Right forelimb (tissue), 1 donor: ENCODE data around the gene GANAB.
A peak's percentile ranks its signal among the peaks of the same experiment; 100 is the strongest.
"Not testable (repeated sequence)": the region's sequence is repeated elsewhere in the genome, so short reads cannot be mapped to it uniquely, and the experiment has no call there.

Source experiments
- DNase-seq: peaks from one replicate; pipeline ENCODE4 v3.0.0-alpha.2; 2018

Gene GANAB

GRCh38 chr11:62621027-62621566, 25.3 kb downstream of the GANAB start:
- DNase-seq, result no peak

GRCh38 chr11:62616957-62617356, 29.5 kb downstream of the GANAB start:
- DNase-seq, result not testable (repeated sequence)

- DNase-seq, result no peak
Measured at GRCh38 chr11:62615521-62615920, 30.9 kb downstream of the GANAB start.

- no peak for DNase-seq
Measured at GRCh38 chr11:62614275-62614674, 32.1 kb downstream of the GANAB start.

- DNase-seq, result no peak
Measured at GRCh38 chr11:62613291-62613778, 33.1 kb downstream of the GANAB start.

GRCh38 chr11:62612366-62613290, 33.8 kb downstream of the GANAB start, which contains the start of the genes EML3 and ROM1:
Gene EML3 (minus strand): TSS chr11:62612775. CDS start chr11:62612457, 318 bp downstream.
Gene ROM1 (plus strand): TSS chr11:62613257. CDS start chr11:62613282, 25 bp downstream.
- DNase-seq, result peak; percentile 93

- peak; percentile 83 for DNase-seq
Measured at GRCh38 chr11:62611705-62612365, 34.6 kb downstream of the GANAB start.

GRCh38 chr11:62610814-62611704, 35.4 kb downstream of the GANAB start:
- DNase-seq, result no peak

GRCh38 chr11:62610403-62610802, 36.0 kb downstream of the GANAB start:
- DNase-seq, result no peak

GRCh38 chr11:62608776-62609175, 37.6 kb downstream of the GANAB start:
- no peak for DNase-seq

- DNase-seq, result no peak
Measured at GRCh38 chr11:62607714-62608113, 38.7 kb downstream of the GANAB start.

- DNase-seq, result no peak
Measured at GRCh38 chr11:62605902-62606301, 40.5 kb downstream of the GANAB start.

- DNase-seq, result no peak
Measured at GRCh38 chr11:62605467-62605866, 40.9 kb downstream of the GANAB start.

GRCh38 chr11:62604460-62605120, 41.8 kb downstream of the GANAB start:
- no peak for DNase-seq

GRCh38 chr11:62603776-62604299, 42.6 kb downstream of the GANAB start:
- no peak for DNase-seq

- DNase-seq, result no peak
Measured at GRCh38 chr11:62603072-62603408, 43.4 kb downstream of the GANAB start.

- DNase-seq, result peak; percentile 87
Measured at GRCh38 chr11:62602141-62603071, 44.0 kb downstream of the GANAB start.

- DNase-seq, result peak; percentile 100
Measured at GRCh38 chr11:62601372-62602140, 44.9 kb downstream of the GANAB start, which contains the start of gene MTA2. Gene MTA2 (minus strand): TSS chr11:62601865. CDS start chr11:62601450, 415 bp downstream.

- DNase-seq, result no peak
Measured at GRCh38 chr11:62601122-62601371, 45.4 kb downstream of the GANAB start.
